Esophagus squamous epithelium (tissue), 4 donors: ENCODE measurements around the gene GANAB.
A peak's percentile ranks its signal among the peaks of the same experiment; 100 is the strongest.

Experiments
- POLR2A ChIP-seq, 4 donors: fragments of 450-650 bp; IDR thresholded peaks; one replicate each; pipeline ENCODE4 v1.6.1; 2017; ENCODE audit warnings: antibody characterized with exemption in 4 of 4, mild to moderate bottlenecking in 4 of 4, moderate library complexity in 3 of 4
- TF ChIP-seq, protein P1 (sequence below), 6 experiments: fragments of 450-650 bp in 4 of 6; fragments of 200-600 bp in 2 of 6; sonication (generic) in 2 of 6; IDR thresholded peaks; one replicate each; pipeline ENCODE4 v1.5.1; 2016 to 2019; ENCODE audit warnings: antibody characterized with exemption in 6 of 6, mild to moderate bottlenecking in 4 of 6, moderate library complexity in 4 of 6

- TF ChIP-seq, protein P1, sequence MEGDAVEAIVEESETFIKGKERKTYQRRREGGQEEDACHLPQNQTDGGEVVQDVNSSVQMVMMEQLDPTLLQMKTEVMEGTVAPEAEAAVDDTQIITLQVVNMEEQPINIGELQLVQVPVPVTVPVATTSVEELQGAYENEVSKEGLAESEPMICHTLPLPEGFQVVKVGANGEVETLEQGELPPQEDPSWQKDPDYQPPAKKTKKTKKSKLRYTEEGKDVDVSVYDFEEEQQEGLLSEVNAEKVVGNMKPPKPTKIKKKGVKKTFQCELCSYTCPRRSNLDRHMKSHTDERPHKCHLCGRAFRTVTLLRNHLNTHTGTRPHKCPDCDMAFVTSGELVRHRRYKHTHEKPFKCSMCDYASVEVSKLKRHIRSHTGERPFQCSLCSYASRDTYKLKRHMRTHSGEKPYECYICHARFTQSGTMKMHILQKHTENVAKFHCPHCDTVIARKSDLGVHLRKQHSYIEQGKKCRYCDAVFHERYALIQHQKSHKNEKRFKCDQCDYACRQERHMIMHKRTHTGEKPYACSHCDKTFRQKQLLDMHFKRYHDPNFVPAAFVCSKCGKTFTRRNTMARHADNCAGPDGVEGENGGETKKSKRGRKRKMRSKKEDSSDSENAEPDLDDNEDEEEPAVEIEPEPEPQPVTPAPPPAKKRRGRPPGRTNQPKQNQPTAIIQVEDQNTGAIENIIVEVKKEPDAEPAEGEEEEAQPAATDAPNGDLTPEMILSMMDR (IDR thresholded peaks at IDR 0.05) = peak in 2 of 6 experiments; percentile 33 to 45
- TF ChIP-seq POLR2A (IDR thresholded peaks at IDR 0.05) = peak in 3 of 4 donors; percentile 44 to 91 (median 80)
Observed at GRCh38 chr11:62621567-62622470, 24.6 kb downstream of the GANAB start, which contains the start of gene B3GAT3.
